Neural cell (in vitro differentiated cells): ENCODE measurements around the gene OBP2A. TPM values are rescaled to one million over a fixed set of nuclear protein-coding genes. Genes with fewer than 3 reads are reported as not detected.

Experiments
- H2AFZ ChIP-seq: fragments of 200-600, 300-800 bp; sonication (generic), shearing (Covaris generic); 2 replicates; pipeline ENCODE4 v1.6.0; 2014; ENCODE audit warnings: low read depth, mild to moderate bottlenecking, antibody characterized with exemption, low read length, moderate library complexity
- H3F3A ChIP-seq: fragments of 200-600 bp; shearing (Covaris generic); 2 replicates; pipeline ENCODE4 v1.6.1; 2016; ENCODE audit warnings: mild to moderate bottlenecking, moderate library complexity, mixed read lengths, antibody characterized with exemption, low read length; ENCODE audit not compliant: insufficient read depth, poor library complexity, severe bottlenecking
- H3K27ac ChIP-seq: fragments of 200-600, 300-800 bp; sonication (generic), shearing (Covaris generic); 2 replicates; pipeline ENCODE4 v1.5.1; 2014; ENCODE audit warnings: mild to moderate bottlenecking, low read length, moderate library complexity
- H3K27me3 ChIP-seq: fragments of 300-800, 200-600 bp; sonication (generic), shearing (Covaris generic); 2 replicates; pipeline ENCODE4 v1.6.0; 2014; ENCODE audit warnings: mild to moderate bottlenecking, low read depth, low read length, moderate library complexity; ENCODE audit not compliant: insufficient read depth
- H3K36me3 ChIP-seq: fragments of 300-800, 200-600 bp; sonication (generic), shearing (Covaris generic); 2 replicates; pipeline ENCODE4 v1.5.1; 2014; ENCODE audit warnings: mild to moderate bottlenecking, antibody characterized with exemption, low read length, moderate library complexity; ENCODE audit not compliant: insufficient read depth
- H3K4me2 ChIP-seq: fragments of 300-800, 200-600 bp; sonication (generic), shearing (Covaris generic); 2 replicates; pipeline ENCODE4 v1.6.0; 2014; ENCODE audit warnings: mild to moderate bottlenecking, low read length
- H3K4me3 ChIP-seq: fragments of 300-800, 200-600 bp; sonication (generic), shearing (Covaris generic); 2 replicates; pipeline ENCODE4 v1.5.1; 2014; ENCODE audit warnings: mild to moderate bottlenecking, low read length, moderate library complexity
- H3K79me2 ChIP-seq: fragments of 200-600 bp; shearing (Covaris generic); replicated peaks from 2 replicates; pipeline ENCODE4 v1.6.0; 2014; ENCODE audit warnings: mild to moderate bottlenecking, low read length, moderate library complexity; ENCODE audit not compliant: insufficient read depth
- H3K9ac ChIP-seq: fragments of 300-800, 200-600 bp; sonication (generic), shearing (Covaris generic); 2 replicates; pipeline ENCODE4 v1.6.1; 2016; ENCODE audit warnings: mild to moderate bottlenecking, low read length, mixed read lengths
- H3K9me2 ChIP-seq: fragments of 200-600 bp; shearing (Covaris generic); 2 replicates; pipeline ENCODE4 v1.6.1; 2016; ENCODE audit warnings: mild to moderate bottlenecking, low read length, mixed read lengths; ENCODE audit not compliant: insufficient read depth
- H3K9me3 ChIP-seq: fragments of 200-600, 300-800 bp; sonication (generic), shearing (Covaris generic); 2 replicates; pipeline ENCODE4 v1.6.1; 2016; ENCODE audit warnings: mild to moderate bottlenecking, mixed run types, low read length, moderate library complexity, mixed read lengths
- H4K20me1 ChIP-seq: fragments of 200-600 bp; shearing (Covaris generic); 2 replicates; pipeline ENCODE4 v1.6.1; 2016; ENCODE audit warnings: mild to moderate bottlenecking, mixed run types; ENCODE audit not compliant: insufficient read depth
- CTCF ChIP-seq: fragments of 450-650 bp; IDR thresholded peaks from 2 replicates; pipeline ENCODE4 v1.5.1; 2014; ENCODE audit warnings: antibody characterized with exemption, mild to moderate bottlenecking, moderate library complexity; ENCODE audit not compliant: poor library complexity, severe bottlenecking
- EP300 ChIP-seq: fragments of 450-650 bp; conservative IDR thresholded peaks from 2 replicates; pipeline ENCODE4 v1.6.1; 2014; ENCODE audit warnings: antibody characterized with exemption, mild to moderate bottlenecking, moderate library complexity; ENCODE audit not compliant: poor library complexity, severe bottlenecking
- EZH2 ChIP-seq: fragments of 200-600, 300-800 bp; shearing (Covaris generic), sonication (generic); IDR thresholded peaks from 2 replicates; pipeline ENCODE4 v1.6.1; 2014; ENCODE audit warnings: antibody characterized with exemption, low read length, borderline replicate concordance, mild to moderate bottlenecking; ENCODE audit not compliant: insufficient read depth, poor library complexity, severe bottlenecking
- MXI1 ChIP-seq: fragments of 450-650 bp; conservative IDR thresholded peaks from 2 replicates; pipeline ENCODE4 v1.6.1; 2014; ENCODE audit warnings: antibody characterized with exemption, mild to moderate bottlenecking; ENCODE audit not compliant: poor library complexity, severe bottlenecking
- POLR2AphosphoS5 ChIP-seq: IDR thresholded peaks from 2 replicates; pipeline ENCODE4 v1.6.1; 2012
- RAD21 ChIP-seq: fragments of 450-650 bp; conservative IDR thresholded peaks from 2 replicates; pipeline ENCODE4 v1.6.1; 2014; ENCODE audit warnings: antibody characterized with exemption, mild to moderate bottlenecking, moderate library complexity
- REST ChIP-seq: IDR thresholded peaks from 2 replicates; pipeline ENCODE4 v1.6.1; 2012; ENCODE audit warnings: borderline replicate concordance
- SMC3 ChIP-seq: fragments of 450-650 bp; conservative IDR thresholded peaks from 2 replicates; pipeline ENCODE4 v1.6.1; 2014; ENCODE audit warnings: antibody characterized with exemption, mild to moderate bottlenecking, moderate library complexity; ENCODE audit not compliant: poor library complexity
- TAF1 ChIP-seq: IDR thresholded peaks from 2 replicates; pipeline ENCODE4 v1.6.1; 2012; ENCODE audit warnings: low read depth
- polyA plus RNA-seq: library from polyadenylated mRNA; depleted of rRNA; stranded (reverse); fragments of >200 nt; gene quantifications from 2 replicates; pipeline ENCODE4 v1.2.3, GENCODE V29; 2014

OBP2A gene
- polyA plus RNA-seq, 1 donor from 2014 or later, result not detected

DNA sequence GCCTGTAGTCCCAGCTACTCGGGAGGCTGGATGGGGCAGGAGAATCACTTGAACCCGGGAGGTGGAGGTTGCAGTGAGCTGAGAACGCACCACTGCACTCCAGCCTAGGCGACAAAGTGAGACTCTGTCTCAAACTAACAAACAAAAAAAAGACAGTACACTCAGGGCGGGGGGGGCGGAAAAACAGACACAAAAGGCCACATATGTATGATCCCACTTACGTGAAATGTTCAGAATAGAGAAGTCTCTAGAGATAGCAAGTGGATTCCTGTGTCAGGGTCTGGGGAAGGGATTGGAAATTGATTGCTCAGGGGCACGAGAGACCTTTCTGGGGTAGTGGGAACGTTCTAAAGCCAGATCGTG lies 33.7 kb upstream of the OBP2A start:
- TF ChIP-seq RAD21, result no peak
- TF ChIP-seq MXI1, result no peak
- TF ChIP-seq REST, result no peak
- TF ChIP-seq SMC3, result no peak
- no peak for TF ChIP-seq CTCF
- no peak for TF ChIP-seq EP300
- Histone ChIP-seq H3K27ac (no peak overlapping the region), H3K9me3 (no peaks in the 10 kb centered on the region), H3K4me3 (no peak overlapping the region), H3K36me3 (no peaks in the 10 kb centered on the region), H3K27me3 (no peaks in the 10 kb centered on the region), H2AFZ (no peak overlapping the region), H4K20me1 (no peaks in the 10 kb centered on the region), H3K9me2 (no peaks in the 10 kb centered on the region), H3K4me2 (no peak overlapping the region), H3K79me2 (no peaks in the 10 kb centered on the region), H3F3A (no peaks in the 10 kb centered on the region), H3K9ac (no peak overlapping the region)

DNA sequence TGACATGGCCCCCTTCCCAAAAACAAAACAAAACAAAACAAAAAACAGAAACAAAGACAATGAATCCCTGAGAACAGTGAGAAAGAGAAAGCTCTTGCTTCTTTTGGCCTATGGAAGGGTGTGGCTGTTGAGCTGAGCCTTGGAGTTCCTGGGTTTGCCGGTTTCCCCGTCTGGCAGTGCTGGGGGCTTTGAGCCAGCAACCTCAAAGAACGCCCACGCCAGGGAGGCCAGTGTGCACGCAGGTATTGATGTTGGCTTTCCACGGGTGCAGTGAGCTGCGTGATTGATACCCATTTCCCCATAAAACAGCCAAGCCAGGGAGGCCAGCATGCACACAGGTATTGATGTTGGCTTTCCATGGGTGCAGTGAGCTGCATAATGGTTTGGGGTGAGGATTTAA lies 33.0 kb upstream of the OBP2A start:
- TF ChIP-seq POLR2AphosphoS5 (no peak), EP300 (no peak), CTCF (no peak), MXI1 (no peak), RAD21 (no peak), SMC3 (no peak), EZH2 (no peak), TAF1 (no peak), REST (no peak)
- H3K9me2 ChIP-seq, result no peaks in the 10 kb centered on the region
- H3K27me3 ChIP-seq, result no peaks in the 10 kb centered on the region
- no peak overlapping the region for H3K27ac ChIP-seq
- no peaks in the 10 kb centered on the region for H3F3A ChIP-seq
- H3K9me3 ChIP-seq, result no peaks in the 10 kb centered on the region
- H3K36me3 ChIP-seq, result no peaks in the 10 kb centered on the region
- H4K20me1 ChIP-seq, result no peaks in the 10 kb centered on the region
- no peak overlapping the region for H3K4me2 ChIP-seq
- no peak overlapping the region for H3K4me3 ChIP-seq
- H3K79me2 ChIP-seq, result no peaks in the 10 kb centered on the region
- H2AFZ ChIP-seq, result no peak overlapping the region
- no peak overlapping the region for H3K9ac ChIP-seq
